ENCODE measurements around the gene MIEF2.

MIEF2 gene

GRCh38 chr17:18234853-18235380 lies 25.5 kb upstream of the MIEF2 start:
- no peak overlapping the region for H3K4me3 ChIP-seq (ENCODE audit: low read depth, low read length)

GRCh38 chr17:18235743-18236256 lies 24.7 kb upstream of the MIEF2 start:
- no peak overlapping the region for H3K4me3 ChIP-seq (ENCODE audit: low read depth, low read length)

GRCh38 chr17:18236494-18236893 lies 24.0 kb upstream of the MIEF2 start:
- no peak overlapping the region for H3K4me3 ChIP-seq (ENCODE audit: low read depth, low read length)

GRCh38 chr17:18237461-18237860 lies 23.0 kb upstream of the MIEF2 start:
- no peak overlapping the region for H3K4me3 ChIP-seq (ENCODE audit: low read depth, low read length)

GRCh38 chr17:18238299-18238698 lies 22.2 kb upstream of the MIEF2 start:
- H3K4me3 ChIP-seq (ENCODE audit: low read depth, low read length), result no peak overlapping the region

GRCh38 chr17:18240449-18240848 lies 20.0 kb upstream of the MIEF2 start:
- H3K4me3 ChIP-seq (ENCODE audit: low read depth, low read length), result no peak overlapping the region

GRCh38 chr17:18241229-18241871 lies 19.1 kb upstream of the MIEF2 start:
- no peak overlapping the region for H3K4me3 ChIP-seq (ENCODE audit: low read depth, low read length)

- H3K4me3 ChIP-seq (ENCODE audit: low read depth, low read length), result no peak overlapping the region
These were observed 15.3 kb upstream of the MIEF2 start for GRCh38 chr17:18245038-18245776.

- H3K4me3 ChIP-seq (ENCODE audit: low read depth, low read length), result peak overlapping the region; percentile 13
These were observed 14.2 kb upstream of the MIEF2 start for GRCh38 chr17:18246109-18246725.

GRCh38 chr17:18246880-18247612 lies 13.4 kb upstream of the MIEF2 start:
- peak overlapping the region; percentile 34 for H3K4me3 ChIP-seq (ENCODE audit: low read depth, low read length)

- H3K4me3 ChIP-seq (ENCODE audit: low read depth, low read length), result no peak overlapping the region
These were observed 12.9 kb upstream of the MIEF2 start for GRCh38 chr17:18247613-18248001.

- H3K4me3 ChIP-seq (ENCODE audit: low read depth, low read length), result no peak overlapping the region
These were observed 12.1 kb upstream of the MIEF2 start for GRCh38 chr17:18248300-18248731.

- no peak overlapping the region for H3K4me3 ChIP-seq (ENCODE audit: low read depth, low read length)
These were observed 11.7 kb upstream of the MIEF2 start for GRCh38 chr17:18248811-18249210.

GRCh38 chr17:18250259-18250658 lies 10.2 kb upstream of the MIEF2 start:
- no peak overlapping the region for H3K4me3 ChIP-seq (ENCODE audit: low read depth, low read length)

- H3K4me3 ChIP-seq (ENCODE audit: low read depth, low read length), result no peak overlapping the region
These were observed 9.8 kb upstream of the MIEF2 start for GRCh38 chr17:18250708-18251107.

GRCh38 chr17:18251204-18251603 lies 9.3 kb upstream of the MIEF2 start:
- no peak overlapping the region for H3K4me3 ChIP-seq (ENCODE audit: low read depth, low read length)

- H3K4me3 ChIP-seq (ENCODE audit: low read depth, low read length), result no peak overlapping the region
These were observed 8.3 kb upstream of the MIEF2 start for GRCh38 chr17:18252160-18252559.

GRCh38 chr17:18253187-18253884 lies 7.1 kb upstream of the MIEF2 start:
- no peak overlapping the region for H3K4me3 ChIP-seq (ENCODE audit: low read depth, low read length)

GRCh38 chr17:18253947-18254821 lies 6.3 kb upstream of the MIEF2 start:
- no peak overlapping the region for H3K4me3 ChIP-seq (ENCODE audit: low read depth, low read length)

Data from iPS-11a (cell line).